Measurements from ENCODE around the gene UBTD2.
"Not testable (repeated sequence)": the region's sequence is repeated elsewhere in the genome, so short reads cannot be mapped to it uniquely, and the experiment has no call there.

UBTD2 gene

DNA sequence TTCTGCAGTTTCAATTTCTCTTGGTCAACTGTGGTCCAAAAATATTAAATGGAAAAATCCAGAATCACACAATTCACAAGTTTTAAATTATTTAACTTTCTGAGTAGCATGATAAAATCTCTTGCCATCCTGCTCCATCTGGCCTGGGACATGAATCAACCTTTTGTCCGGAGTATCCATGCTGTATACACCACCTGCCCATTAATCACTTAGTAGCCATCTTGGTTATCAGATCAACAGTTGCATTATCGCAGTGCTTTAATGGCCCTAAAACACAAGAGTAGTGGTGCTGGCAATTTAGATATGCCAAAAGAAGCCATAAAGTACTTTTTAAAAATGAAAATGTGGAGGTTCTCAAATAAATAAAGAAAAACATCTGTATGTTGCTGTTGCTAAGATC is 64.3 kb downstream of the UBTD2 start:
- no peak for DNase-seq (ENCODE audit: low read depth)
- no peak overlapping the region for H3K4me3 ChIP-seq (ENCODE audit: low read depth, low read length)
- TF ChIP-seq, protein P1, sequence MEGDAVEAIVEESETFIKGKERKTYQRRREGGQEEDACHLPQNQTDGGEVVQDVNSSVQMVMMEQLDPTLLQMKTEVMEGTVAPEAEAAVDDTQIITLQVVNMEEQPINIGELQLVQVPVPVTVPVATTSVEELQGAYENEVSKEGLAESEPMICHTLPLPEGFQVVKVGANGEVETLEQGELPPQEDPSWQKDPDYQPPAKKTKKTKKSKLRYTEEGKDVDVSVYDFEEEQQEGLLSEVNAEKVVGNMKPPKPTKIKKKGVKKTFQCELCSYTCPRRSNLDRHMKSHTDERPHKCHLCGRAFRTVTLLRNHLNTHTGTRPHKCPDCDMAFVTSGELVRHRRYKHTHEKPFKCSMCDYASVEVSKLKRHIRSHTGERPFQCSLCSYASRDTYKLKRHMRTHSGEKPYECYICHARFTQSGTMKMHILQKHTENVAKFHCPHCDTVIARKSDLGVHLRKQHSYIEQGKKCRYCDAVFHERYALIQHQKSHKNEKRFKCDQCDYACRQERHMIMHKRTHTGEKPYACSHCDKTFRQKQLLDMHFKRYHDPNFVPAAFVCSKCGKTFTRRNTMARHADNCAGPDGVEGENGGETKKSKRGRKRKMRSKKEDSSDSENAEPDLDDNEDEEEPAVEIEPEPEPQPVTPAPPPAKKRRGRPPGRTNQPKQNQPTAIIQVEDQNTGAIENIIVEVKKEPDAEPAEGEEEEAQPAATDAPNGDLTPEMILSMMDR (IDR thresholded peaks at IDR 0.05; ENCODE audit: insufficient read depth, low read depth, low read length, missing control alignments) = no peak

DNA sequence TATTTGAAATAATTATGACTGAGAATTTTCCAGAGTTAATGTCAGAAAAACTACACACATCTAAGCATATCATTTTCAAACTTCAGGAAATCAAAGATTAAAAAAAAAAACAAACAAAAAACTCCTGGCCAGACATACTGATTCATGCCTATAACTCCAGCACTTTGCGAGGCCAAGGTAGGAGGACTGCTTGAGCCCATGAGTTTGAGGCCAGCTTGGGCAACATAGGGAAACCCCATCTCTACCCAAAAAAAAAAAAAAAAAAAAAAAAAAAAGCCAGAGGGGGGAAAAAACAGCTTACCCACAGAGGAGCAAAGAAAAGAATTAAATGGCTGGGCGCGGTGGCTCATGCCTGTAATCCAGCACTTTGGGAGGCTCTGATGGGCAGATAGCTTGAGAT is 67.2 kb downstream of the UBTD2 start:
- no peak overlapping the region for H3K4me3 ChIP-seq (ENCODE audit: low read depth, low read length)
- TF ChIP-seq, protein P1 (IDR thresholded peaks at IDR 0.05; ENCODE audit: insufficient read depth, low read depth, low read length, missing control alignments) = no peak
- DNase-seq (ENCODE audit: low read depth) = no peak

DNA sequence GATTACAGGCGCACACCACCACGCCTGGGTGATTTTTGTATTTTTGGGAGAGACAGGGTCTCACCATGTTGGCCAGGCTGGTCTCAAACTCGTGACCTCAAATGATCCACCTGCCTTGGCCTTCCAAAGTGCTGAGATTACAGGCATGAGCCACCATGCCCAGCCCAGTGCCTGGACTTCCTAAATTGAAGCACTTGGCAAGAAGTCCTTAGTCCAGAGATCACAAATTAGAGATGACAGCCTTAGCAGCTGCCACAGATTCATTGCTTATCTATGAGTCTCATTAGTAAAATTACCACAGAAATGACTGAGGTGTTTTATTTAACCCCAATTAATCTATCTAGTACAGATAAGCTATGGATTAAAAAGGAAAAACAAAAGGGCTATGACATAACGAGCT is 70.4 kb downstream of the UBTD2 start:
- TF ChIP-seq, protein P1 (IDR thresholded peaks at IDR 0.05; ENCODE audit: insufficient read depth, low read depth, low read length, missing control alignments) = no peak
- H3K4me3 ChIP-seq (ENCODE audit: low read depth, low read length) = no peak overlapping the region
- DNase-seq (ENCODE audit: low read depth) = no peak

DNA sequence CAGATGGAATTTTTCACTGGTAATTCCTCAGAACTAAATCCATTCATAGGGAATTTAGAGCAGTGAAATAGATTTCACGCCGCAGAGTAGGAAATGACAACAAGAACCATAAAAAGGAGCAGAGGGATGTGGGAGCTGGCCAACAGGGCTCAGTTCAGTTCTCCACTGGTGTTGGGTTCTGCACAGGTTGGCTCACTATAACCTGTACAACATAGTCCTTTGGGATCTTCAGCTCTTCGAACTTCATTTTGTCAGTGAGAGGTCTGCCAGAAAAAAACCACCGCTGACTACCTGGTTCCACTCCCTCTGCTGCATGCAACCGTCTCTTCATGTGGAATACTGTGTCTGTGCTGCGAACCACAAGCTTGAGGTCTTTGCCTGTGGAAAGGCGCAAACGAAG is 71.9 kb downstream of the UBTD2 start:
- H3K4me3 ChIP-seq (ENCODE audit: low read depth, low read length) = no peak overlapping the region
- DNase-seq (ENCODE audit: low read depth) = no peak
- TF ChIP-seq, protein P1 (IDR thresholded peaks at IDR 0.05; ENCODE audit: insufficient read depth, low read depth, low read length, missing control alignments) = no peak

DNA sequence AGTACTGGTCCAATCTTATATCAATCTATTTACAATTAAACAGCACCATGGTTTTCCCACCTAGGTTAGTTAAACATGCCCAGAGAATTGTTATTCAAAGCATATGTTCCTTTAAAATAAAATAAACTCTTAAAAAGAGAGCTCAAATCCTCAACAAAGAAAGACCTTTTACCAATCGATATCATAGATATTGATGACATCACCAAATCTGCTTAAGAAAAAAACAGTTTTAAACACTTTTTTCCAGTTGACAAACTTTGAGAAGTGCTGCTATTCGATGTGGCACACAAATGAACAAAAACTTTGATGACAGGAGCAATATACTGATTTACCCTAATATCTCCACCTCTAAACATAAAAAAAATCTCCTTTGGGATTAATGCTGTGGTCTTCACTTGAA is 73.8 kb downstream of the UBTD2 start:
- H3K4me3 ChIP-seq (ENCODE audit: low read depth, low read length) = no peak overlapping the region
- TF ChIP-seq, protein P1 (IDR thresholded peaks at IDR 0.05; ENCODE audit: insufficient read depth, low read depth, low read length, missing control alignments) = no peak
- DNase-seq (ENCODE audit: low read depth) = no peak

DNA sequence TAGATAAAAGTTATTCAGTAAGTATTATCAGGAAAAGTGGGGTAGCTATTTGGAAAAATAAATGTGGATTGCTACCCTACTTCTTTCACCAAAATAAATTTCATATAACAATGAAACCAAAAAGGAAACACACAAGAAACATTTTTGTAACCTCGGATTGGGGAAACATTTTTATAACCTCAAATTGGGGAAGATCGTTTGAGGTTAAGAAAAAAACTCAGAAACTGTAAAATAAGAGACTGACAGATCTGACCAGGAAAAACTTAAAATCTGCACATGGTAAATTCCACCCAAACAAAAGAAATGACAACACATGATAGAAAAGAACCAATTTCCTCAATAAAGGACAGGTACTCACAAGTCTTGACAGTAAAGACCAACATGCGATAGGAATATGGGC is 76.1 kb downstream of the UBTD2 start:
- no peak for DNase-seq (ENCODE audit: low read depth)
- H3K4me3 ChIP-seq (ENCODE audit: low read depth, low read length) = no peak overlapping the region
- TF ChIP-seq, protein P1 (IDR thresholded peaks at IDR 0.05; ENCODE audit: insufficient read depth, low read depth, low read length, missing control alignments) = no peak

DNA sequence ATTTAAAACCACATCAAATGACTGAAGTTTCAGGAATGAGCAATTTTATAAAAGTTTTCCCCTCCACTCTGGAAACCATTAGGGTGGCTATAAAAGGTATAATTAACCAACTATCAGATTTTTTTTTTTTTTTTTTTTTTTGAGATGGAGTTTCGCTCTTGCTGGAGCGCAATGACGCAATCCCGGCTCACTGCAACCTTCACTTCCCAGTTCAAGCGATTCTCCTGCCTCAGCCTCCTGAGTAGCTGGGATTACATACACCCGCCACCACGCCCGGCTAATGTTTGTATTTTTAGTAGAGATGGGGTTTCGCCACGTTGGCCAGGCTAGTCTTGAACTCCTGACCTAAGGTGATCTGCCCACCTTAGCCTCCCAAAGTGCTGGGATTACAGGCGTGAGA is 77.6 kb downstream of the UBTD2 start:
- DNase-seq (ENCODE audit: low read depth); H3K4me3 ChIP-seq (ENCODE audit: low read depth, low read length): not testable (repeated sequence)

DNA sequence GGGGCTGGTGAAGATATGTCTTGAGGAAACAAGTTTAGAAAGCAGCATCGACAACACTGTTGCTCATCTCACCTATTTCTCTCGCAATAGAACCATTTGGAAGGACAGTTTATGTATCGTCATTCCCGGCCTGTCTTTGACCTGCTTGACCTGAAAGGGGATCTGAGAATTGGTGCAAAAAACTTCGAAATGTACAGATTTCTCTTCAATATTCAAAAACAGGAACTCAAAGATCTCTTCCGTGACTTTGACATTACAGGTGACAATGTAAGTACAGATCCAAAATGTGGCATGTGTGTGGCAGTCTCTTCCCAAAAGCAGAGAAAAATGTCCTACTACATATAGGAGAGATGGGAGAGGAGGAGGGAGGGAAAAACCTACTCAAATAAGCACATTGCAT is 83.1 kb downstream of the UBTD2 start:
- no peak overlapping the region for H3K4me3 ChIP-seq (ENCODE audit: low read depth, low read length)
- DNase-seq (ENCODE audit: low read depth) = no peak
- TF ChIP-seq, protein P1 (IDR thresholded peaks at IDR 0.05; ENCODE audit: insufficient read depth, low read depth, low read length, missing control alignments) = no peak

Measured in GM12865 (cell line).